SK-MEL-5 (cell line): ENCODE measurements around the gene CCNQ. TPM values are rescaled to one million over a fixed set of nuclear protein-coding genes. Genes with fewer than 3 reads are reported as not detected.
"Not testable (repeated sequence)": the region's sequence is repeated elsewhere in the genome, so short reads cannot be mapped to it uniquely, and the experiment has no call there.

Source experiments
- DNase-seq: peaks from one replicate; pipeline ENCODE4 v3.0.0-alpha.2; 2016; ENCODE audit warnings: low read depth, low spot score
- in situ Hi-C: cut with HindIII; loops from 2 replicates; pipeline ENCODE4 v1.10.0; 2016; ENCODE audit warnings: low sequenced_read_pairs, high pct_unique_total_duplicates, low pct_unique_long_range_greater_than_20kb
- total RNA-seq: library from RNA; depleted of rRNA; stranded (reverse); fragments of >200 nt; shearing (Covaris generic); gene quantifications from 2 replicates; pipeline ENCODE4 v1.2.3, GENCODE V29; 2014

CCNQ gene
- total RNA-seq, 1 experiment from 2014 or later: 44.4 TPM

GRCh38 chrX:153604666-153605380 is 5.9 kb upstream of the CCNQ start:
- in situ Hi-C loops, DNase-seq: not testable (repeated sequence)

GRCh38 chrX:153603131-153603656 is 4.3 kb upstream of the CCNQ start:
- no peak for DNase-seq
- in situ Hi-C loops: no loop called here

- no peak for DNase-seq
- in situ Hi-C loops: no loop called here
Measured at GRCh38 chrX:153602601-153603000, 3.7 kb upstream of the CCNQ start.

- in situ Hi-C loops: no loop called here
- peak; percentile 61 for DNase-seq
Measured at GRCh38 chrX:153601511-153602110, 2.7 kb upstream of the CCNQ start.

- in situ Hi-C loops: no loop called here
- no peak for DNase-seq
Measured at GRCh38 chrX:153600921-153601320, 2.0 kb upstream of the CCNQ start.

GRCh38 chrX:153600032-153600373 is 1.1 kb upstream of the CCNQ start:
- in situ Hi-C loops: no loop called here
- DNase-seq: peak; percentile 17

GRCh38 chrX:153599192-153600031 is 473 bp upstream of the CCNQ start:
- in situ Hi-C loops: no loop called here

GRCh38 chrX:153596981-153597750 is 1.8 kb downstream of the CCNQ start:
- no peak for DNase-seq
- in situ Hi-C loops: no loop called here

More at GRCh38 chrX:153599192-153600031, 473 bp upstream of the CCNQ start:
- DNase-seq: peak; percentile 85

GRCh38 chrX:153595859-153596857 is 2.8 kb downstream of the CCNQ start:
- no peak for DNase-seq
- in situ Hi-C loops: no loop called here

GRCh38 chrX:153595387-153595786 is 3.6 kb downstream of the CCNQ start:
- in situ Hi-C loops: no loop called here
- DNase-seq: no peak

GRCh38 chrX:153593811-153594500 is 5.0 kb downstream of the CCNQ start:
- DNase-seq: no peak
- in situ Hi-C loops: no loop called here

GRCh38 chrX:153592966-153593688 is 5.8 kb downstream of the CCNQ start:
- in situ Hi-C loops: no loop called here
- no peak for DNase-seq

- in situ Hi-C loops: no loop called here
- DNase-seq: no peak
Measured at GRCh38 chrX:153592091-153592833, 6.7 kb downstream of the CCNQ start.

GRCh38 chrX:153590961-153591956 is 7.7 kb downstream of the CCNQ start:
- in situ Hi-C loops: no loop called here
- DNase-seq: no peak
